SK-N-SH (cell line): ENCODE measurements around the gene AKR1C3. TPM values are rescaled to one million over a fixed set of nuclear protein-coding genes. Genes with fewer than 3 reads are reported as not detected.
"Not testable (repeated sequence)": the region's sequence is repeated elsewhere in the genome, so short reads cannot be mapped to it uniquely, and the experiment has no call there.

Experiments used
- CTCF ChIA-PET: fragments of 300-600, 350-600 bp; formaldehyde crosslinking; extraction: SDS; loops from one replicate; lab custom pipeline; 2021; lab: Yijun Ruan, JAX
- POLR2A ChIA-PET: fragments of 350-600 bp; sonication (Branson Sonifier 250); formaldehyde crosslinking; extraction: SDS; loops from one replicate; lab custom pipeline; 2020; ENCODE audit warnings: antibody characterized with exemption, inconsistent platforms; lab: Yijun Ruan, JAX
- DNase-seq: peaks from one replicate; pipeline ENCODE4 v3.0.0; 2012
- H2AFZ ChIP-seq: fragments of 200-600 bp; sonication (generic); 2 replicates; pipeline ENCODE4 v1.8.1; 2016; ENCODE audit warnings: antibody characterized with exemption, mild to moderate bottlenecking, low read depth
- H3F3A ChIP-seq: fragments of 200-600 bp; sonication (generic); replicated peaks from 2 replicates; pipeline ENCODE3; 2016; ENCODE audit warnings: antibody characterized with exemption, mild to moderate bottlenecking; ENCODE audit not compliant: insufficient read depth
- H3K27ac ChIP-seq, 2 experiments: fragments of 200-500 bp in 1 of 2; fragments of 200-600 bp in 1 of 2; sonication (Bioruptor generic) in 1 of 2; sonication (generic), shearing (Covaris generic) in 1 of 2; 2 replicates each; pipeline versions ENCODE4 v1.5.1 to v1.6.1; 2014 to 2016; ENCODE audit warnings: low read depth in 2 of 2, inconsistent platforms in 1 of 2, low read length in 1 of 2, mild to moderate bottlenecking in 1 of 2, mixed read lengths in 1 of 2
- H3K27me3 ChIP-seq: fragments of 200-600 bp; sonication (generic), shearing (Covaris generic); 2 replicates; pipeline ENCODE4 v1.6.1; 2016; ENCODE audit warnings: mixed run types; ENCODE audit not compliant: insufficient read depth
- H3K36me3 ChIP-seq, 2 experiments: fragments of 200-500 bp in 1 of 2; fragments of 200-600 bp in 1 of 2; sonication (Bioruptor generic) in 1 of 2; sonication (generic) in 1 of 2; replicated peaks in 1 of 2; 2 replicates each; pipeline versions ENCODE3 to v1.5.1; 2014 to 2016; ENCODE audit warnings: low read length in 1 of 2, mild to moderate bottlenecking in 1 of 2; ENCODE audit not compliant: insufficient read depth in 2 of 2, control insufficient read depth in 1 of 2
- H3K4me1 ChIP-seq, 2 experiments: fragments of 200-500 bp in 1 of 2; fragments of 200-600 bp in 1 of 2; sonication (Bioruptor generic) in 1 of 2; sonication (generic), shearing (Covaris generic) in 1 of 2; 2 replicates each; pipeline versions ENCODE4 v1.5.1 to v1.6.1; 2014 to 2016; ENCODE audit warnings: low read depth in 1 of 2, low read length in 1 of 2, mixed run types in 1 of 2; ENCODE audit not compliant: insufficient read depth in 2 of 2, control insufficient read depth in 1 of 2
- H3K4me2 ChIP-seq: fragments of 200-600 bp; sonication (generic), shearing (Covaris generic); 2 replicates; pipeline ENCODE4 v1.6.1; 2017; ENCODE audit warnings: mixed run types
- H3K4me3 ChIP-seq, 2 experiments: fragments of 200-500 bp in 1 of 2; fragments of 200-600 bp in 1 of 2; sonication (Bioruptor generic) in 1 of 2; sonication (generic), shearing (Covaris generic) in 1 of 2; 2 replicates each; pipeline versions ENCODE4 v1.5.1 to v1.8.1; 2014 to 2016; ENCODE audit warnings: low read depth in 2 of 2, inconsistent platforms in 1 of 2, low read length in 1 of 2, mild to moderate bottlenecking in 1 of 2, mixed read lengths in 1 of 2, moderate library complexity in 1 of 2
- H3K79me2 ChIP-seq: fragments of 200-600 bp; sonication (generic); 2 replicates; pipeline ENCODE4 v1.8.1; 2017; ENCODE audit warnings: mild to moderate bottlenecking; ENCODE audit not compliant: insufficient read depth
- H3K9ac ChIP-seq: fragments of 200-600 bp; sonication (generic); 2 replicates; pipeline ENCODE4 v1.6.1; 2017; ENCODE audit warnings: mixed run types
- H3K9me2 ChIP-seq: fragments of 200-600 bp; sonication (generic); 2 replicates; pipeline ENCODE4 v1.6.1; 2017; ENCODE audit warnings: mixed run types
- H3K9me3 ChIP-seq: fragments of 200-600 bp; sonication (generic); 2 replicates; pipeline ENCODE4 v1.6.1; 2017; ENCODE audit warnings: mixed run types, mild to moderate bottlenecking, moderate library complexity
- H4K20me1 ChIP-seq: fragments of 200-600 bp; sonication (generic); 2 replicates; pipeline ENCODE4 v1.6.1; 2017; ENCODE audit warnings: mild to moderate bottlenecking, mixed run types; ENCODE audit not compliant: insufficient read depth
- CHD2 ChIP-seq: fragments of 150-350 bp; IDR thresholded peaks from 2 replicates; pipeline ENCODE4 v1.6.1; 2018; ENCODE audit warnings: low read length; ENCODE audit not compliant: partially characterized antibody
- EP300 ChIP-seq, 2 experiments: IDR thresholded peaks; 2 replicates each; pipeline versions ENCODE4 v1.4.0 to v1.6.1; 2012; ENCODE audit warnings: borderline replicate concordance in 1 of 2, low read depth in 1 of 2, low read length in 1 of 2
- FOSL2 ChIP-seq: IDR thresholded peaks from 2 replicates; pipeline ENCODE4 v1.4.0; 2012; ENCODE audit warnings: low read depth, mild to moderate bottlenecking, moderate library complexity, borderline replicate concordance
- FOXJ3 ChIP-seq: sonication (generic); formaldehyde crosslinking; IDR thresholded peaks from 2 replicates; pipeline ENCODE4 v1.5.1; 2020; ENCODE audit warnings: mild to moderate bottlenecking, missing genetic modification reagents
- FOXM1 ChIP-seq: IDR thresholded peaks from 2 replicates; pipeline ENCODE4 v1.4.0; 2012; ENCODE audit warnings: low read depth, mild to moderate bottlenecking
- GATA2 ChIP-seq: sonication (generic); formaldehyde crosslinking; IDR thresholded peaks from 2 replicates; pipeline ENCODE4 v1.5.0; 2020; ENCODE audit warnings: mild to moderate bottlenecking, missing genetic modification reagents
- MXI1 ChIP-seq: IDR thresholded peaks from 2 replicates; pipeline ENCODE4 v1.6.1; 2012; ENCODE audit warnings: mild to moderate bottlenecking, low read depth, low read length, improper control_type of control experiment
- POLR2AphosphoS5 ChIP-seq: IDR thresholded peaks from 2 replicates; pipeline ENCODE4 v1.6.1; 2012; ENCODE audit warnings: low read depth, low read length
- RFX5 ChIP-seq: IDR thresholded peaks from 2 replicates; pipeline ENCODE4 v1.6.1; 2012; ENCODE audit warnings: mild to moderate bottlenecking, improper control_type of control experiment, low read length
- TCF12 ChIP-seq: IDR thresholded peaks from 2 replicates; pipeline ENCODE4 v1.4.0; 2012
- USF1 ChIP-seq: IDR thresholded peaks from 2 replicates; pipeline ENCODE4 v1.4.0; 2012; ENCODE audit warnings: low read depth, borderline replicate concordance
- USF2 ChIP-seq: fragments of 150-350 bp; IDR thresholded peaks from 2 replicates; pipeline ENCODE4 v1.6.1; 2017; ENCODE audit warnings: antibody characterized with exemption, low read length, low read depth, borderline replicate concordance
- WGBS: methylation state at CpG from one replicate; pipeline ENCODE4 v1.1.6; 2017; ENCODE audit warnings: low lambda C conversion rate; 5-methylcytosine and 5-hydroxymethylcytosine counted together
- polyA plus RNA-seq, 3 experiments: library from polyadenylated mRNA; depleted of rRNA; stranded (reverse); fragments of >200 nt; gene quantifications; 2 replicates each; pipeline ENCODE4 v1.2.3, GENCODE V29; 2012
- TF ChIP-seq, protein P1 (sequence below): IDR thresholded peaks from 2 replicates; pipeline ENCODE4 v1.4.0; 2012; ENCODE audit warnings: low read depth, borderline replicate concordance
- TF ChIP-seq, protein P2 (sequence below): IDR thresholded peaks from 2 replicates; pipeline ENCODE4 v1.4.0; 2012; ENCODE audit warnings: low read depth

AKR1C3 gene
- polyA plus RNA-seq, 1 of the 3 experiments (the other 2 are of a cell fraction), result 0.28 TPM

- no peak overlapping the region for H3K4me2 ChIP-seq
- H3K4me1 ChIP-seq, result no peaks in the 10 kb centered on the region; a peak in 2 of 4 replicates
- no peaks in the 10 kb centered on the region for H4K20me1 ChIP-seq
- ChIA-PET CTCF (interaction anchor here (0.9 to 7.6 kb wide), 5 partner anchors 9 to 527 kb away, joined by 3 to 114 read pairs (median 3); no protein-coding TSS in a partner anchor), POLR2A (no interaction called here)
- H3K27me3 ChIP-seq, result no peaks in the 10 kb centered on the region
- no peaks in the 10 kb centered on the region for H3K36me3 ChIP-seq
- H3K27ac ChIP-seq, result no peak overlapping the region
- no peaks in the 10 kb centered on the region for H3K79me2 ChIP-seq
- no peak overlapping the region for H3K9ac ChIP-seq
- H3K9me2 ChIP-seq, result no peaks in the 10 kb centered on the region
- WGBS, result 34% methylated on average over 2 of the region's 2 CpGs
- no peak overlapping the region for H3K4me3 ChIP-seq
- H2AFZ ChIP-seq, result no peak overlapping the region
- H3K9me3 ChIP-seq, result no peaks in the 10 kb centered on the region
- DNase-seq, result no peak
- TF ChIP-seq, protein P1, sequence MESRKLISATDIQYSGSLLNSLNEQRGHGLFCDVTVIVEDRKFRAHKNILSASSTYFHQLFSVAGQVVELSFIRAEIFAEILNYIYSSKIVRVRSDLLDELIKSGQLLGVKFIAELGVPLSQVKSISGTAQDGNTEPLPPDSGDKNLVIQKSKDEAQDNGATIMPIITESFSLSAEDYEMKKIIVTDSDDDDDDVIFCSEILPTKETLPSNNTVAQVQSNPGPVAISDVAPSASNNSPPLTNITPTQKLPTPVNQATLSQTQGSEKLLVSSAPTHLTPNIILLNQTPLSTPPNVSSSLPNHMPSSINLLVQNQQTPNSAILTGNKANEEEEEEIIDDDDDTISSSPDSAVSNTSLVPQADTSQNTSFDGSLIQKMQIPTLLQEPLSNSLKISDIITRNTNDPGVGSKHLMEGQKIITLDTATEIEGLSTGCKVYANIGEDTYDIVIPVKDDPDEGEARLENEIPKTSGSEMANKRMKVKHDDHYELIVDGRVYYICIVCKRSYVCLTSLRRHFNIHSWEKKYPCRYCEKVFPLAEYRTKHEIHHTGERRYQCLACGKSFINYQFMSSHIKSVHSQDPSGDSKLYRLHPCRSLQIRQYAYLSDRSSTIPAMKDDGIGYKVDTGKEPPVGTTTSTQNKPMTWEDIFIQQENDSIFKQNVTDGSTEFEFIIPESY, result no peak
- TF ChIP-seq USF2 (no peak), POLR2AphosphoS5 (no peak), EP300 (IDR thresholded peaks at IDR 0.05; ENCODE audit: borderline replicate concordance in 1 of 2, low read depth in 1 of 2, low read length in 1 of 2) (no peak), FOXJ3 (CRISPR knock-in tag) (no peak), TCF12 (no peak), FOSL2 (no peak), CHD2 (no peak), FOXM1 (no peak), MXI1 (no peak), USF1 (no peak), RFX5 (no peak), GATA2 (CRISPR knock-in tag) (no peak)
- TF ChIP-seq, protein P2, sequence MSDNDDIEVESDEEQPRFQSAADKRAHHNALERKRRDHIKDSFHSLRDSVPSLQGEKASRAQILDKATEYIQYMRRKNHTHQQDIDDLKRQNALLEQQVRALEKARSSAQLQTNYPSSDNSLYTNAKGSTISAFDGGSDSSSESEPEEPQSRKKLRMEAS, result no peak
- TF ChIP-seq, all 33 proteins: peak for 0
- H3F3A ChIP-seq, result no peaks in the 10 kb centered on the region
Measured at GRCh38 chr10:5096108-5096507, 1.9 kb downstream of the AKR1C3 start.

- 14% methylated on average over 2 of the region's 11 CpGs for WGBS
- H3K9ac ChIP-seq, H3K27ac ChIP-seq, H3K9me3 ChIP-seq, H3K4me3 ChIP-seq, H3K4me2 ChIP-seq, CTCF ChIA-PET, H3K36me3 ChIP-seq, H3K79me2 ChIP-seq, H2AFZ ChIP-seq, H3K4me1 ChIP-seq, H4K20me1 ChIP-seq, H3F3A ChIP-seq, H3K27me3 ChIP-seq, DNase-seq, POLR2A ChIA-PET, H3K9me2 ChIP-seq: not testable (repeated sequence)
Measured at GRCh38 chr10:5102479-5102878, 8.3 kb downstream of the AKR1C3 start.
